GDM1 (cell line): ENCODE measurements around the gene MCM9.
A peak's percentile ranks its signal among the peaks of the same experiment; 100 is the strongest.

Experiments used
- DNase-seq: peaks from one replicate; lab custom pipeline; 2025; lab: John Stamatoyannopoulos, UW

MCM9 gene

GRCh38 chr6:118932421-118932820 is 2.5 kb downstream of the MCM9 start:
- DNase-seq: no peak

- DNase-seq: no peak
Observed at GRCh38 chr6:118931436-118931835, 3.5 kb downstream of the MCM9 start.

GRCh38 chr6:118930680-118931079 is 4.3 kb downstream of the MCM9 start:
- DNase-seq: no peak

- no peak for DNase-seq
Observed at GRCh38 chr6:118923035-118923434, 11.9 kb downstream of the MCM9 start.

- no peak for DNase-seq
Observed at GRCh38 chr6:118921084-118921483, 13.9 kb downstream of the MCM9 start.

GRCh38 chr6:118918329-118918725 is 16.6 kb downstream of the MCM9 start:
- DNase-seq: no peak

- DNase-seq: no peak
Observed at GRCh38 chr6:118917546-118918328, 17.2 kb downstream of the MCM9 start.

GRCh38 chr6:118914598-118914997 is 20.4 kb downstream of the MCM9 start:
- no peak for DNase-seq

- no peak for DNase-seq
Observed at GRCh38 chr6:118913161-118913560, 21.8 kb downstream of the MCM9 start.

GRCh38 chr6:118912646-118913045 is 22.3 kb downstream of the MCM9 start:
- DNase-seq: no peak

- DNase-seq: no peak
Observed at GRCh38 chr6:118908441-118908840, 26.5 kb downstream of the MCM9 start.

- DNase-seq: no peak
Observed at GRCh38 chr6:118905851-118906250, 29.1 kb downstream of the MCM9 start.

GRCh38 chr6:118905084-118905483 is 29.9 kb downstream of the MCM9 start:
- no peak for DNase-seq

- DNase-seq: no peak
Observed at GRCh38 chr6:118903691-118904090, 31.3 kb downstream of the MCM9 start.

- no peak for DNase-seq
Observed at GRCh38 chr6:118903138-118903537, 31.8 kb downstream of the MCM9 start.

GRCh38 chr6:118902726-118903125 is 32.2 kb downstream of the MCM9 start:
- no peak for DNase-seq

GRCh38 chr6:118899948-118900347 is 35.0 kb downstream of the MCM9 start:
- DNase-seq: no peak

GRCh38 chr6:118897386-118897785 is 37.6 kb downstream of the MCM9 start:
- DNase-seq: no peak

- no peak for DNase-seq
Observed at GRCh38 chr6:118896339-118897136, 38.4 kb downstream of the MCM9 start.

- DNase-seq: no peak
Observed at GRCh38 chr6:118895859-118896258, 39.1 kb downstream of the MCM9 start.

- DNase-seq: no peak
Observed at GRCh38 chr6:118895261-118895560, 39.7 kb downstream of the MCM9 start.

GRCh38 chr6:118894425-118895260 is 40.3 kb downstream of the MCM9 start:
- peak; percentile 49 for DNase-seq
